Body of pancreas (tissue), 4 donors: ENCODE data around the gene ODAD3. TPM values are rescaled to one million over a fixed set of nuclear protein-coding genes. Genes with fewer than 3 reads are reported as not detected.

Experiments
- ATAC-seq: fragments of 150-250 bp; one replicate; pipeline ENCODE4 v1.9.1; 2016
- DNase-seq, 4 donors: peaks; one replicate each; pipeline ENCODE4 v3.0.0-alpha.2; 2019
- H3K27ac ChIP-seq, 4 donors: fragments of 200-600 bp; sonication (generic); 1 replicate in 3 of 4; 2 replicates in 1 of 4; pipeline versions ENCODE4 v1.5.1 to v1.6.1; 2016 to 2019; ENCODE audit warnings: mild to moderate bottlenecking in 1 of 4, mixed read lengths in 1 of 4, moderate library complexity in 1 of 4
- H3K27me3 ChIP-seq, 2 donors: fragments of 200-600 bp; sonication (generic); one replicate each; pipeline ENCODE4 v1.6.0; 2016; ENCODE audit warnings: mild to moderate bottlenecking in 1 of 2
- H3K36me3 ChIP-seq, 2 donors: fragments of 200-600 bp; sonication (generic); replicated peaks in 1 of 2; 2 replicates each; pipeline ENCODE4 v1.5.1; 2016; ENCODE audit warnings: low read depth in 2 of 2; ENCODE audit not compliant: insufficient read depth in 1 of 2
- H3K4me1 ChIP-seq: fragments of 200-600 bp; sonication (generic); one replicate; pipeline ENCODE4 v1.6.0; 2016
- H3K4me3 ChIP-seq, 2 donors: fragments of 200-600 bp; sonication (generic); 1 replicate in 1 of 2; 2 replicates in 1 of 2; pipeline ENCODE4 v1.5.1; 2016 to 2019
- H3K9me3 ChIP-seq, 3 donors: fragments of 200-600 bp; sonication (generic); 1 replicate in 2 of 3; 2 replicates in 1 of 3; pipeline ENCODE4 v1.5.1; 2016
- CTCF ChIP-seq, 7 experiments: fragments of 450-650 bp in 4 of 7; fragments of 200-600 bp in 3 of 7; sonication (generic) in 3 of 7; IDR thresholded peaks; one replicate each; pipeline ENCODE4 v1.5.1; 2016 to 2019; ENCODE audit warnings: antibody characterized with exemption in 7 of 7
- POLR2A ChIP-seq, 3 donors: fragments of 450-650 bp; IDR thresholded peaks; one replicate each; pipeline ENCODE4 v1.6.1; 2016; ENCODE audit warnings: antibody characterized with exemption in 3 of 3, mild to moderate bottlenecking in 2 of 3
- WGBS, 2 donors: methylation state at CpG; one replicate each; pipeline ENCODE4 v1.1.5; 2017; 5-methylcytosine and 5-hydroxymethylcytosine counted together
- intact Hi-C: fragments of 100-400 bp; cut with DNase I; formaldehyde crosslinking; loops from one replicate; pipeline ENCODE4 v1.15.1; 2023
- total RNA-seq, 2 donors: library from RNA; depleted of rRNA; stranded (reverse); fragments of >200 nt; gene quantifications; one replicate each; pipeline ENCODE4 v1.1.0, GENCODE V29; 2016

ODAD3 gene
- total RNA-seq, 2 donors from 2014 or later: 0.26 TPM; not detected in 1

- 50 to 54% methylated on average over 17 to 26 of the region's 27 CpGs for WGBS, 2 donors
- intact Hi-C loops: loop anchor here (10.0 kb wide), 1 partner anchor 439 kb away; no protein-coding TSS in a partner anchor
- ATAC-seq: no peak
Observed at GRCh38 chr19:11453468-11454341, 18.8 kb upstream of the ODAD3 start.

DNA sequence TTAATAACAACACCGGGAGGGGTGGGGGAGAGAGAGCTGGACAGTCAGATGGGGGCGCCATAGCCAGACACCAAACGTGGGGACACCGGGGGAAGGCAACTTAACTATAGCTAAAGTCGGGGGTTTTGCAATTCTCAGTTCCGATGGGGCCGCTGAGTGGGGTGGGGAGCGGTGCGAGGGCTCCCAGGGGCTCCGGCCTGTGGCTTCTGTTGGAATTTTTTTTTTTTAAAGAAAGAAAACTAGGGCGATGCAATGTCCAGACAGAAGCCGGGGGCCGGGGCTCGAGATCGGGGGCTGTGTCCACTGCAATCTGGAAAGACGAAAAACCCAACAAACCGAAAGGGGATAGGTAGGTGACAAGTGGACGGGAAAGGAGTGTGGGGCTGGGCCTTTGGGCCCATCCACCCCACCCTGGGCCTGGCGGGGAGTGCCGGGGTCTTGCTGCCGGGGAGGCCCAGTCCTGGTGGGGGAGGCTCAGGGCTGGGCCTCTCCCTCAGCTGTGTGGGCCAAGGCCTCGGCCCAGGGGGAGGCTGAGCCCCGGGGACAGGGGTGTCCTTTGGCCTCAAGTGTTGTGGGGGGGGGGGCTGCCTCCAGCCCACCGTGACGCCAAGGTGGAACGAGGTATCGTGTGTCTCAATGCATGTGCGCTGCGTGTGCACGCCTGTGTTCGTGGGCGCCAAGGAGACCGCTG lies 17.8 kb upstream of the ODAD3 start:
- intact Hi-C loops: loop anchor here (10.0 kb wide), 1 partner anchor 438 kb away; no protein-coding TSS in a partner anchor
- no peak for DNase-seq
- Histone ChIP-seq H3K9me3 (no peaks in the 10 kb centered on the region), H3K4me3 (no peak overlapping the region), H3K27ac (no peak overlapping the region), H3K27me3 (no peaks in the 10 kb centered on the region), H3K36me3 (peaks cover 0 to 11% of the 10 kb centered on the region in 2 donors), H3K4me1 (no peaks in the 10 kb centered on the region)
- 79% methylated on average over 30 to 31 of the region's 33 CpGs for WGBS, 2 donors
- ATAC-seq: no peak
- TF ChIP-seq CTCF (IDR thresholded peaks at IDR 0.05) (no peak), POLR2A (IDR thresholded peaks at IDR 0.05) (no peak)

More at GRCh38 chr19:11453468-11454341, 18.8 kb upstream of the ODAD3 start:
- no peaks in the 10 kb centered on the region for H3K9me3 ChIP-seq
- no peaks in the 10 kb centered on the region for H3K4me1 ChIP-seq
- TF ChIP-seq CTCF (IDR thresholded peaks at IDR 0.05) (peak in 3 of 7 experiments; percentile 11 to 25 (median 23)), POLR2A (IDR thresholded peaks at IDR 0.05) (no peak)
- DNase-seq: no peak
- H3K36me3 ChIP-seq: peaks cover 0 to 7% of the 10 kb centered on the region in 2 donors
- no peak overlapping the region for H3K27ac ChIP-seq
- H3K27me3 ChIP-seq: no peaks in the 10 kb centered on the region
- no peak overlapping the region for H3K4me3 ChIP-seq

DNA sequence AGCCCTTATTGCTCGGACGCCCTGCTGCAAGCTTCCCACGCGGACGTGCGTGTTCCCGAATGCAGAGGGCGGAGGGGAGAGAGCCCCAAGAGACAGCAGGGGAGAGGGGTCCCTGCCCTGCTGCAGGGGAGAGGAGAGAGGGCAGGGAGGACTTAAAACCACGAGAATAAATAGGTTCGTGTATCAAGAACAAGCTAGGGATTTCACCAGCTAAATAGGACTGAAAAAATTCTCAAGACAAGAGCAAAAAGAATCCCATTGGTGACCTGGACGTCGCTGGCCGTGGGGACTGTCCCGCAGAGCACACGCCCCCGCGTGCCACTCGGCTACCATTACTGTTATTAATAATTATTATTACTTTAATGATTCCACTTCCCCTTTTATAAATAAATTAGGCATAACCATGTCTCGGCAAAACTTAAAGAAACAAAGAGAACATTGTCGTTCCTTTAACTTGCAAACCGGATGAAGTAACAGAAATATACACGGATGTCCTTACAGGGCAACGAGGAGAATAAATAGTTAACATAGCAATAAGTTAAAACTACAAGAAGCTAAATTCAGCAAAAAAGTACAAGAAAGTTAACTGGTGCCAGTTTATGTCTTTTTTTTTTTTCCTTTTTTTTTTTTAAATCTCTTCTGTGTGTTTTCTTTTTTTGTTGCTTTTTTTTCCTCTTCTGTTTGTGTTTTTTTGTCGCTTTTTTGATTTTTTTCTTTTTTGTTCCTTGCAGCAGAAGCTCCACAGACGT lies 17.1 kb upstream of the ODAD3 start:
- no peak overlapping the region for H3K4me3 ChIP-seq
- H3K4me1 ChIP-seq: no peaks in the 10 kb centered on the region
- DNase-seq (no peak), ATAC-seq (no peak)
- no peaks in the 10 kb centered on the region for H3K27me3 ChIP-seq
- intact Hi-C loops: loop anchor here (10.0 kb wide), 1 partner anchor 437 kb away; no protein-coding TSS in a partner anchor
- WGBS, 2 donors: 34 to 42% methylated on average over 23 to 25 of the region's 25 CpGs
- peaks cover 0 to 15% of the 10 kb centered on the region in 2 donors for H3K36me3 ChIP-seq
- TF ChIP-seq POLR2A (IDR thresholded peaks at IDR 0.05) (no peak), CTCF (IDR thresholded peaks at IDR 0.05) (no peak)
- H3K27ac ChIP-seq: no peak overlapping the region
- no peaks in the 10 kb centered on the region for H3K9me3 ChIP-seq

DNA sequence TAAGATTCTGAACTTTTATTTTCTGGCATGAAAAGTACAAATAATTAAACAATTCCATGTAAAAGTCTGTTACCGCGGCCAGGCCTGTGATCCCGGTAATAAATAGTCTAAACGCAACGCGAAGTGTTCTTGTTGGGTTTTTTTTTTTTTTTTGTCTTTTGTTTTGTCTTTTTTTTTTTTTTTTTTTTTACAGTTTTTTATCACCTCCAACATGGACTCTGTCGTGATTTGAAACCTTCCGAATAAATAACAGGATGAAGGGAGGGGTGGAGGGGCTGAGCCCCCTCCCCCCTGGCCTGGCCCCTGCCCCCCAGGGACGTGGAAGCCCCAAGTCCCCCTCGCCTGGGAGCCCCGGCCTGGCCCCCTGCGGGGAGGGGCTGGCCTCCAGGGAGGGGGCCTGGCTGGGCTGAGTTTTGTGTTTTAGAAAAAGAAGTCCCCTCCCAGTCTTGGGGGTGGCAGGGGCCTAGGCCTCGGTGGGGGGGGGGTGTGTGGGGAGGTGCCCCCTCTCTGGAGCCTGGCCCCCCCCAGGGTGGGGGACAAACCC lies 16.5 kb upstream of the ODAD3 start:
- no peaks in the 10 kb centered on the region for H3K4me1 ChIP-seq
- H3K27me3 ChIP-seq: no peaks in the 10 kb centered on the region
- H3K36me3 ChIP-seq: peaks cover 0 to 15% of the 10 kb centered on the region in 2 donors
- intact Hi-C loops: loop anchor here (10.0 kb wide), 1 partner anchor 437 kb away; no protein-coding TSS in a partner anchor
- no peak overlapping the region for H3K27ac ChIP-seq
- H3K9me3 ChIP-seq: no peaks in the 10 kb centered on the region
- no peak for TF ChIP-seq CTCF (IDR thresholded peaks at IDR 0.05)
- TF ChIP-seq POLR2A (IDR thresholded peaks at IDR 0.05): no peak
- DNase-seq: no peak
- ATAC-seq: no peak
- 40 to 50% methylated on average over 9 to 12 of the region's 13 CpGs for WGBS, 2 donors
- H3K4me3 ChIP-seq: no peak overlapping the region
